HG02973 (cell line): ENCODE results near the gene NRM.
A peak's percentile ranks its signal among the peaks of the same experiment; 100 is the strongest.

Source experiments
- ATAC-seq: cut with Tn5 transposase; IDR thresholded peaks from one replicate; pipeline ENCODE4 v1.9.1; 2021; ENCODE audit warnings: moderate library complexity; ENCODE audit not compliant: unreplicated experiment

The NRM gene

GRCh38 chr6:30689022-30689865 is 1.5 kb downstream of the NRM start:
- ATAC-seq = no peak

- no peak for ATAC-seq
These were observed 2.2 kb downstream of the NRM start for GRCh38 chr6:30688569-30688968.

- no peak for ATAC-seq
These were observed 2.9 kb downstream of the NRM start for GRCh38 chr6:30687659-30688431.

- ATAC-seq = no peak
These were observed 3.7 kb downstream of the NRM start for GRCh38 chr6:30686908-30687658.

GRCh38 chr6:30686009-30686907 is 4.5 kb downstream of the NRM start, which contains the start of gene PPP1R18:
PPP1R18 (minus strand) TSS chr6:30686645; CDS start chr6:30686018, 627 bp downstream.
- ATAC-seq = no peak

- no peak for ATAC-seq
These were observed 5.4 kb downstream of the NRM start for GRCh38 chr6:30685157-30686008.

GRCh38 chr6:30684386-30685156 is 6.2 kb downstream of the NRM start:
- ATAC-seq = no peak

GRCh38 chr6:30683980-30684338 is 6.8 kb downstream of the NRM start:
- no peak for ATAC-seq

- no peak for ATAC-seq
These were observed 7.4 kb downstream of the NRM start for GRCh38 chr6:30683183-30683979.

GRCh38 chr6:30682143-30683117 is 8.4 kb downstream of the NRM start:
- peak; percentile 42 for ATAC-seq

GRCh38 chr6:30681766-30682142 is 9.0 kb downstream of the NRM start:
- no peak for ATAC-seq

- ATAC-seq = no peak
These were observed 10.8 kb downstream of the NRM start for GRCh38 chr6:30679765-30680535.

- no peak for ATAC-seq
These were observed 11.6 kb downstream of the NRM start for GRCh38 chr6:30678964-30679726.

- no peak for ATAC-seq
These were observed 14.0 kb downstream of the NRM start for GRCh38 chr6:30676660-30677285.
